Glomerular endothelial cell (primary cell): Measurements from ENCODE around the gene QRSL1. TPM values are rescaled to one million over a fixed set of nuclear protein-coding genes. Genes with fewer than 3 reads are reported as not detected.
"Not testable (repeated sequence)": the region's sequence is repeated elsewhere in the genome, so short reads cannot be mapped to it uniquely, and the experiment has no call there.

ENCODE experiments used
- DNase-seq: peaks from one replicate; pipeline ENCODE4 v3.0.0-alpha.2; 2011; ENCODE audit warnings: low read depth, low spot score; ENCODE audit errors: extremely low read depth
- total RNA-seq: library from RNA; depleted of rRNA; stranded (reverse); fragments of >200 nt; gene quantifications from 2 replicates; pipeline ENCODE4 v1.2.3, GENCODE V29; 2015

Gene QRSL1
- total RNA-seq, 1 donor from 2014 or later = 8.2 TPM

GRCh38 chr6:106670236-106670635, 40.9 kb downstream of the QRSL1 start:
- DNase-seq = no peak

DNA sequence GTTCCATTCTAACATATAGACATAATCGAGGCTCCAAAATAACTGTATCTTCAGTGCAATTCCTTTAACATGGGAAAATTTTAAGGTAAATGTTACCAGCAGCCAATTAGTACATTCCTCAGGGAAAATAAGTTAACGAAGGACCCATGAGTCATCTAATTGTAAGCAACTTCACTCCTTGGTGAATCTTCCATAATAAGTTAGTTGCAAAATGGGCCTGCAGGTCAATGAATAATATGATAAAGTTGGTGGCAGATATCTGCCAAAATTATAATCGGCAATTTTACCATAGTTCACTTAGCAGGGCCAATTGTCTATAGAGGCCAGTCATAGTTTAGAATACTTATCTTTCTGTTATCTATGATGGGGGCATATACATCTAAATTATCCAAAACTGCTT, 42.3 kb downstream of the QRSL1 start:
- DNase-seq = no peak

DNA sequence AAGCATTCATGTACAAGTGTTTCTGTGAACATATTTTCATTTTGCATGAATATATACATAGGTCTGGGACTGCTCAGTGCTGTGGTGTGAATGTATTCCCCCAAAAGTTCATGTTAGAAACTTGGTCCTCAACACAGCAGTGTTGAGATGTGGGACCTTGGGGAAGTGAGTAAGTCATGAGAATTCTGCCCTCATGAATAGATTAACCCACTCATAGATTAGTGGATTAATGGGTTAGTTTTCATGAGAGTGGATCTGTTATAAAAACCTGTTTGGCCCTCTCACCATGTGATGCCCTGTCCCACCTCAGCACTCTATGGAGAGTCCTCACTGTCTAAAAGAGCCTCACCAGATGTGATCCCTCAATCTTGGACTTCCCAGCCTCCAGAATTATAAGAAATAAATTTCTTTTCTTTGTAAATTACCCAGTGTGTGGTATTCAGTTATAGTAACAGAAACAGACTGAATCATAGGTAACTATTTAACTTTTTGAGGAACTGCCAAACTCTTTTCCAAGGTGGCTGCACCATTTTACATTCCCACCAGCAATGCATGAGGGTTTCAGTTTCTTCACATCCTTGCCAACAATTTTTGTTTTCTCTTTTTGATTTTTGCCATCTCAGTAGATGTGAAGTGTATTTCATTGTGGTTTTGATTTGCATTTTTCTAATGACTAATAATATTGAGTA, 45.3 kb downstream of the QRSL1 start:
- no peak for DNase-seq

DNA sequence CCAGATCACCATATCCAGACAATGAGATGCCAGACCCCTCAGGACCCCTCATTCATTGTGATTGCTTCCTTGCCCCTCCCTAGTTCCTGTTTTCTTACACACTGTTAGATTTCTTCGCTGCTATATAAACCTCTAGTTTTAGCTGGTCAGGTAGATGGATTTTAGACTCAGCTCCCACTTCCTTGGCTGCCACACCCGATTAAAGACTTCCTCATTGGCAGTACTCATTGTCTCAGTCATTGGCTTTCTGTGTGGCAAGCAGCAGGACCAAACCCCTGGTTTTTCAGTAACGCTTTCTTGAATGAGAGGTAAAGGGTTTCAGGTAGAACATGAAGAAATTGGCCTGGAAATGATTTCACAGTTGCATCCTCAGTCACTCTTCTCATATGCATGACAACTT, 47.9 kb downstream of the QRSL1 start:
- no peak for DNase-seq

DNA sequence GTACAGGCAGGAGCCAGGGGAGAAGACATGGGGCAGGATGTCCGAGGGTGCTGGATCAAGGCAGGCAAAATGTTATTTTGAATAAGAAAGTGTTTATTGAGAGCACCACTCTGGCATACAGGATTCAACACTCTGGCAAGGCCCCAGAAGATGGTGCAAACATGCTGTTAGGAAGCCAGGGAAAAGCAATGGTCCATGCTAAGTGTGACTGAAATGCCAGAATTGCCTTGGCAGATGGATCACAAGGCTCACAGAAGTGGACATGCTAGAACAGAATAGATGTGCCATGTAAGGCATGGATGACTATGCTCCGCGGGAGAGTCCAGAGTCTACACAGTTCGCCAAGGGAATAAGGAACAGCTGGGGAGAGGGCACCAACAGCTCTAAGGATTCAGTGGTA, 54.6 kb downstream of the QRSL1 start:
- DNase-seq = no peak

GRCh38 chr6:106685833-106686232, 56.5 kb downstream of the QRSL1 start:
- DNase-seq = no peak

- DNase-seq = no peak
Measured at GRCh38 chr6:106688177-106688951, 59.0 kb downstream of the QRSL1 start.

- no peak for DNase-seq
Measured at GRCh38 chr6:106692112-106692818, 62.9 kb downstream of the QRSL1 start.

DNA sequence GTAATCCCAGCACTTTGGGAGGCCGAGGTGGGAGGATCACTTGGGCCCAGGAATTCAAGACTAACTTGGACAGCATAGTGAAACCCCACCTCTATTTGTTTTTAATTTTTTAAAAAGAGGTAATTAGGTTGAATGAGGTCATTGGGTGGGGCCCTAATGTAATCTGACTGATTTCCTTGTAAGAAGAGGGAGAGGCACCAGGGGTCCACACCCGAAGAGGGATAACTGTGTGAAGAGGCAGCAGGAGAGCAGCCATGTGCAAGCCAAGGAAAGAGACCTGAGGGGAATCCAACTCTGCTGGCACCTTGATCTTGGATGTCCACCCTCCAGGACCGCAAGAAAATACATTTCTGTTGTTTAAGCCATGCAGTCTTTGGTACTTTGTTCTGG, 63.4 kb downstream of the QRSL1 start:
- DNase-seq = no peak

DNA sequence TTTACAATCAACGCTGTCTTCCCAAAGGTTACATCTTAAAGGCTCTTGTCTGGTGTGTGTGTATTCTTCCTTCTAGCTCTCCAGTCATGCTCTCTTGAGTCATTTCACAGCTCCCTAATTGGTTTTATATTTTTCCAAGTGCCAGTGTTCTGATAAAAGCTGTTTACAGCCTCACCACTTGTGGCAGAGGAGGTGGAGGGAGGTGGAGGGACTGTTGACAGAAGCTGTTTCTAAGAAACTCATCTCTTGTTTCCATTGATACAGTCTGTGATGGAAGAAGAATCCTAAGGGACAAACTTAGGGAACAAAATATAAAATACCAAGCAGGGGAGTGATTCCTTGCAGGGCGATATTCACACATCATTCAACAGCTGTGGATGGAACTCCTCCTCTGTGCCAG, 64.0 kb downstream of the QRSL1 start:
- DNase-seq = no peak

- no peak for DNase-seq
Measured at GRCh38 chr6:106694343-106694742, 65.0 kb downstream of the QRSL1 start.

GRCh38 chr6:106700581-106700980, 71.2 kb downstream of the QRSL1 start:
- DNase-seq = no peak

DNA sequence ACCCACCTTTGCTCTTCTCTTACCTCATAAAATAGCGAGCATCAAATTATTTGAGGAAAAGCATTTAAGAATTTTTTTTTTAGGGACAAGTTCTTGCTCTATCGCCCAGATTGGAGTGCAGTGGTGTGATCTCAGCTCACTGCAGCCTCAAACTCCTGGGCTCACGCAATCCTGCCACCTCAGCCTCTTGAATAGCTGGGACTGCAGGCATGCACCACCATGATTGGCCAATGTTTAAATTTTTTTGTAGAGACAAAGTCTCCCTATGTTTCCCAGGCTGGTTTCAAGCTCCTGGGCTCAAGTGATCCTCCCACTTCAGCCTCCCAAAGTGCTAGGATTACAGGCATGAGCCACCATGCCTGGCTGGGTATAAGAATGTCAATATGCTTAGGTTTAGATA, 71.8 kb downstream of the QRSL1 start:
- not testable (repeated sequence) for DNase-seq

DNA sequence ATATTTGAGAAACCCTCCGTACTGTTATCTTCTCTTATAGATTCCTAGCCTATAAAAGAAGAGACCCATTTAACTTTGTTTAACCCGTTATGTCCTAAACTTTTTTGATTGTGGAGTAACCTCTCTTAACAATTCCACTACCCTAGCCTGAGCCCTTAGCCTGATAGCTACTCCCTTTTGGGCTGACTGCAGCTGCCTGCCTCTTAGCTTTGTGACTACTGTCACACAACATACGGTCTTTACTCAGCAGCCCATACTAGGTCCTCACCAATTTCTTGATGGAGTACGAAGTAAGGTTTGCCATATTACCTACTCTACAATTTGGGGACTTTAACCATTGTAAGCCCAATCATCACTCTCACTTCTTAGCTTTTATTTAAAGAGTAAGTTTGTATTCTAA, 72.7 kb downstream of the QRSL1 start:
- DNase-seq = no peak

DNA sequence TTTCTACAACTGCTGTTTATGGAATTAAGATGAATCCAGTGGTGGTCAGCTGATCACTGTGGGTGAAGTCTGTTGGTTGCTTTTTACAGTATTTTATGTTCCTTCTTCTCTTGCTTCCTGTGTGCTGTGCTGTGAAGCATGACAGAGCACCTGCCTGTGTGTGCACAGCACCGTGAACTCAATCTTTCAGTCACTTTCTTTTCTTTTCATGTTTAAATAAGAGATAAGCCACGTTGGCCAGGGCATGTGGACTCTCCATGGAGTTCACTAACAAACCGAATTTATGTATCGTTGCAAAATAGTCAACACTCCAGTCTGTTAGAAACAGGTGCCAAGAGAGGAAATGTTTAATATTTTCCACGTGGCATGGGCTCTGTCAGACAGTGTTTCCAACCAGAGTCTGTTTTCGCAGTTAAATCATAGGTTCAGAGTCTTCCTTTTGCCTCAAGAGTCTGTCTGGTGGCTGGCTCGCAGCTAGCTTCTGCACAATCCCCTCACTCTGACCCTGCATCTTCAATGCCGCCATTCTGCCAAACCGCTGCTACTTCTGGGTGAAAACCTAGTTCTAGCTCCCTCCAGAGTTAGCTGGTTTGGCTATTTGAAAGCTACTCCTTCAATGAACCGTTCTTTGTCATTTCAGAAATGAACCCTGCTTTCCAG, 73.2 kb downstream of the QRSL1 start:
- no peak for DNase-seq

DNA sequence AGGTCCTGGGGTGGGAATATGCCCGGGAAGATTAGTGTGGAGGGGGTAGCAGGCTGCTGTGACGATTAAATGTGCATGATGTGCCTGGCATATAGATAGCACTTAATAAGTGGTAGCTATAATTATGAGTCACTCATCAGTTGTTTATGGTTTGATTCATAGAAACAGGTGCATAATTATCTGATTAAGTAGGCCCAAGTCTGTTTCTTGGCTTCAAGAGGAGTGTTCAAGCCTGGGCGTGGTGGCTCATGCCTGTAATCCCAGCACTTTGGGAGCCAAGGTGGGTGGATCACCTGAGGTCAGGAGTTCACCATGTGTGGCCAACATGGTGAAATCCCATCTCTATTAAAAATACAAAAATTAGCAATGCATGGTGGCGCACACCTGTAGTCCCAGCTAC, 74.9 kb downstream of the QRSL1 start:
- no peak for DNase-seq

DNA sequence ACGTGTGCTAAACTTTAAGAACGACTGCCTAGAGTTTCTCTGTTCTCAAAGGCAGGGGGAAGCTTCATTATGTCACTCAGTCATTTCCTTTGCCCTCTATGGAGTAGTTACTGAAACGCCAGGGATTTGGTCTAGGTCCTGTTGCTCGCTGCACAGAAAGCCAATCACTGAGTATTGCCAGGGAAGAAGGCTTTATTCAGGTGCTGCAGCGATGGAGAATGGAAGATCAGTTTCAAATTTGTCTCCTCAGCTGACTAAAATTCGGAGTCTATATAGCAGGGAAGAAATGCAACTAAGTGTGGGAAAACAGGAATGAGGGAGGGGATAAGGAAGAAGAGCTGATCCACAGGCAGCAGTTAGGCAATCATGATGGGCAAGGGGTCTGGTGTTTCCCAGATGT, 75.8 kb downstream of the QRSL1 start:
- no peak for DNase-seq

- DNase-seq = no peak
Measured at GRCh38 chr6:106710580-106710979, 81.2 kb downstream of the QRSL1 start.

- DNase-seq = no peak
Measured at GRCh38 chr6:106714281-106714680, 84.9 kb downstream of the QRSL1 start.

- no peak for DNase-seq
Measured at GRCh38 chr6:106715922-106716321, 86.5 kb downstream of the QRSL1 start.

DNA sequence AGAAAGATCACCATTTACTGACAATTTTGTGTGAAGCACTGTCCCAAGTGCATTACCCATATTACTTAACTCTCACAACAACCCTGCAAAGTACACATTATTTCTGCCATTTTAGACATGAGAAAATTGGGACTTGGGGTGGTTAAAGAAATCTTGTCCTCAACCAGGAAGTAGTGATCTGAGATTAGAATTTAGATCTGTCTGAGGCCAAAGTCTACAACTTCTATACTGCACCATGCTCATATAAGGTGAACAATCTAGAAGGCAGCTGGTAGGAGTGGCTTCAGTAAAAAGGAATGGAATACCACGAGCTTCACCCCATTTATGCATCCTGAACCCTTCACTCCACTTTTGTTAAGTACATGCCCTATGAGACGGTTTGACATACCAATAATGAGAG, 87.6 kb downstream of the QRSL1 start:
- no peak for DNase-seq
